ENCODE measurements around the gene DYSF. TPM values are rescaled to one million over a fixed set of nuclear protein-coding genes. Genes with fewer than 3 reads are reported as not detected.

Gene DYSF
- polyA plus RNA-seq, 1 donor from 2014 or later = 0.04 TPM

DNA sequence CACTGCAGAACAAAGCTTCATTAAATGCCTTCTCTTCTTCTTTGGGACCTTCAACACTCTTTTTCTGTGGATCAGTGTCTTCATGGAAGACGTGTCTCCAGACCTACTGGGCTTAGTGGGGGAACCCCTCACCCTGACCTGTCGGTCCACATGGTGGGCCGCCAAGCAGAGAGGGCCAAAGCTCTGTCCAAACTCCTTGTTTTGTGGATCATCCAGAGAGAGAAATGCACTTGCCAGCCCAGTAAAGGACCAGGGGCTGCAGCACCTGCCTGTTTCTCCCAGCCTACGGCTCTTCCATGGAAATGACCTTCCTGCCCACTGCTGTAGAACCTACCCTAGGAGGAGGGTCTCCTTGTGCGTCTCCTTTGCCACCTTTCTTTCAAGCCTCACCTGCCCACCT is 25.9 kb downstream of the DYSF start:
- no peak overlapping the region for H3K4me3 ChIP-seq (ENCODE audit: low read length)
- no peaks in the 10 kb centered on the region for H3K9me3 ChIP-seq (ENCODE audit: low read length)
- H3K79me2 ChIP-seq (replicated peaks; ENCODE audit: insufficient read depth, low read length) = no peaks in the 10 kb centered on the region
- no peak overlapping the region for H3K9ac ChIP-seq (ENCODE audit: low read length)
- H3F3A ChIP-seq (ENCODE audit: insufficient read depth, low read length, poor library complexity, severe bottlenecking) = no peaks in the 10 kb centered on the region
- H3K9me2 ChIP-seq (ENCODE audit: insufficient read depth, low read length) = no peaks in the 10 kb centered on the region
- H3K36me3 ChIP-seq (ENCODE audit: insufficient read depth, low read length) = no peaks in the 10 kb centered on the region
- no peak overlapping the region for H2AFZ ChIP-seq (ENCODE audit: low read depth, low read length)
- H4K20me1 ChIP-seq (ENCODE audit: insufficient read depth) = no peaks in the 10 kb centered on the region
- no peak for TF ChIP-seq EP300 (conservative IDR thresholded peaks at IDR 0.05; ENCODE audit: poor library complexity, severe bottlenecking)
- TF ChIP-seq POLR2AphosphoS5 (IDR thresholded peaks at IDR 0.05) = no peak
- no peak for TF ChIP-seq SMC3 (conservative IDR thresholded peaks at IDR 0.05; ENCODE audit: poor library complexity)
- TF ChIP-seq RAD21 (conservative IDR thresholded peaks at IDR 0.05) = no peak
- TF ChIP-seq TAF1 (IDR thresholded peaks at IDR 0.05; ENCODE audit: low read depth) = no peak
- TF ChIP-seq, protein P1, sequence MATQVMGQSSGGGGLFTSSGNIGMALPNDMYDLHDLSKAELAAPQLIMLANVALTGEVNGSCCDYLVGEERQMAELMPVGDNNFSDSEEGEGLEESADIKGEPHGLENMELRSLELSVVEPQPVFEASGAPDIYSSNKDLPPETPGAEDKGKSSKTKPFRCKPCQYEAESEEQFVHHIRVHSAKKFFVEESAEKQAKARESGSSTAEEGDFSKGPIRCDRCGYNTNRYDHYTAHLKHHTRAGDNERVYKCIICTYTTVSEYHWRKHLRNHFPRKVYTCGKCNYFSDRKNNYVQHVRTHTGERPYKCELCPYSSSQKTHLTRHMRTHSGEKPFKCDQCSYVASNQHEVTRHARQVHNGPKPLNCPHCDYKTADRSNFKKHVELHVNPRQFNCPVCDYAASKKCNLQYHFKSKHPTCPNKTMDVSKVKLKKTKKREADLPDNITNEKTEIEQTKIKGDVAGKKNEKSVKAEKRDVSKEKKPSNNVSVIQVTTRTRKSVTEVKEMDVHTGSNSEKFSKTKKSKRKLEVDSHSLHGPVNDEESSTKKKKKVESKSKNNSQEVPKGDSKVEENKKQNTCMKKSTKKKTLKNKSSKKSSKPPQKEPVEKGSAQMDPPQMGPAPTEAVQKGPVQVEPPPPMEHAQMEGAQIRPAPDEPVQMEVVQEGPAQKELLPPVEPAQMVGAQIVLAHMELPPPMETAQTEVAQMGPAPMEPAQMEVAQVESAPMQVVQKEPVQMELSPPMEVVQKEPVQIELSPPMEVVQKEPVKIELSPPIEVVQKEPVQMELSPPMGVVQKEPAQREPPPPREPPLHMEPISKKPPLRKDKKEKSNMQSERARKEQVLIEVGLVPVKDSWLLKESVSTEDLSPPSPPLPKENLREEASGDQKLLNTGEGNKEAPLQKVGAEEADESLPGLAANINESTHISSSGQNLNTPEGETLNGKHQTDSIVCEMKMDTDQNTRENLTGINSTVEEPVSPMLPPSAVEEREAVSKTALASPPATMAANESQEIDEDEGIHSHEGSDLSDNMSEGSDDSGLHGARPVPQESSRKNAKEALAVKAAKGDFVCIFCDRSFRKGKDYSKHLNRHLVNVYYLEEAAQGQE (IDR thresholded peaks at IDR 0.05; ENCODE audit: borderline replicate concordance) = no peak
- TF ChIP-seq, protein P2, sequence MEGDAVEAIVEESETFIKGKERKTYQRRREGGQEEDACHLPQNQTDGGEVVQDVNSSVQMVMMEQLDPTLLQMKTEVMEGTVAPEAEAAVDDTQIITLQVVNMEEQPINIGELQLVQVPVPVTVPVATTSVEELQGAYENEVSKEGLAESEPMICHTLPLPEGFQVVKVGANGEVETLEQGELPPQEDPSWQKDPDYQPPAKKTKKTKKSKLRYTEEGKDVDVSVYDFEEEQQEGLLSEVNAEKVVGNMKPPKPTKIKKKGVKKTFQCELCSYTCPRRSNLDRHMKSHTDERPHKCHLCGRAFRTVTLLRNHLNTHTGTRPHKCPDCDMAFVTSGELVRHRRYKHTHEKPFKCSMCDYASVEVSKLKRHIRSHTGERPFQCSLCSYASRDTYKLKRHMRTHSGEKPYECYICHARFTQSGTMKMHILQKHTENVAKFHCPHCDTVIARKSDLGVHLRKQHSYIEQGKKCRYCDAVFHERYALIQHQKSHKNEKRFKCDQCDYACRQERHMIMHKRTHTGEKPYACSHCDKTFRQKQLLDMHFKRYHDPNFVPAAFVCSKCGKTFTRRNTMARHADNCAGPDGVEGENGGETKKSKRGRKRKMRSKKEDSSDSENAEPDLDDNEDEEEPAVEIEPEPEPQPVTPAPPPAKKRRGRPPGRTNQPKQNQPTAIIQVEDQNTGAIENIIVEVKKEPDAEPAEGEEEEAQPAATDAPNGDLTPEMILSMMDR (IDR thresholded peaks at IDR 0.05; ENCODE audit: poor library complexity, severe bottlenecking) = no peak
- no peak for TF ChIP-seq MXI1 (conservative IDR thresholded peaks at IDR 0.05; ENCODE audit: poor library complexity, severe bottlenecking)
- no peak for TF ChIP-seq EZH2 (IDR thresholded peaks at IDR 0.05; ENCODE audit: borderline replicate concordance, insufficient read depth, low read length, poor library complexity, severe bottlenecking)
- no peak overlapping the region for H3K4me2 ChIP-seq (ENCODE audit: low read length)
- H3K27ac ChIP-seq (ENCODE audit: low read length) = no peak overlapping the region
- H3K27me3 ChIP-seq (ENCODE audit: insufficient read depth, low read depth, low read length) = no peaks in the 10 kb centered on the region

DNA sequence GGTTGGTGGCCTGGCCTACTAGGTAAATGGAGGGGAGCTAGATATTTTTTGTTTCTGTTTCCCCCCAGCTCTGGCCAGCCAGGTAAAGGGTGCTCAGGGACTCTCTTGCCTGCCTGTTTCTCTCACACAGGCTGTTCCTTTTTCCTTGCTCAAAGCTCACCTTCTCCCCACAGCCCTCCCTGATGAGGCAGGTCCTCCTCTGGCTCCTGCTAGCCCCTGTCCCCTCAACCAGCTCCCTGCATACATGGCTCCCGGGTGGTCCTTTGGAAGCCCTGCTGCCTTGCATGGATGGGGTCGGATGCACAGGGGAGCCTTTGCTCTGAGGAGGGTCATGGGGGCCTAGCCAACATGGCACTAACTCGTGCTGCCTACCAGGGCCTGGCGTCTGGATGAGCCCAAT is 27.8 kb downstream of the DYSF start:
- no peak overlapping the region for H2AFZ ChIP-seq (ENCODE audit: low read depth, low read length)
- TF ChIP-seq, protein P1 (IDR thresholded peaks at IDR 0.05; ENCODE audit: borderline replicate concordance) = no peak
- TF ChIP-seq MXI1 (conservative IDR thresholded peaks at IDR 0.05; ENCODE audit: poor library complexity, severe bottlenecking) (no peak), POLR2AphosphoS5 (IDR thresholded peaks at IDR 0.05) (no peak), EZH2 (IDR thresholded peaks at IDR 0.05; ENCODE audit: borderline replicate concordance, insufficient read depth, low read length, poor library complexity, severe bottlenecking) (no peak), TAF1 (IDR thresholded peaks at IDR 0.05; ENCODE audit: low read depth) (no peak)
- TF ChIP-seq, protein P2 (IDR thresholded peaks at IDR 0.05; ENCODE audit: poor library complexity, severe bottlenecking) = no peak

More for the DNA sequence above, 27.8 kb downstream of the DYSF start:
- Histone ChIP-seq H3F3A (ENCODE audit: insufficient read depth, low read length, poor library complexity, severe bottlenecking) (no peaks in the 10 kb centered on the region), H3K9ac (ENCODE audit: low read length) (no peak overlapping the region), H3K36me3 (ENCODE audit: insufficient read depth, low read length) (no peaks in the 10 kb centered on the region), H3K4me3 (ENCODE audit: low read length) (no peak overlapping the region), H4K20me1 (ENCODE audit: insufficient read depth) (no peaks in the 10 kb centered on the region), H3K9me2 (ENCODE audit: insufficient read depth, low read length) (no peaks in the 10 kb centered on the region), H3K9me3 (ENCODE audit: low read length) (no peaks in the 10 kb centered on the region), H3K27me3 (ENCODE audit: insufficient read depth, low read depth, low read length) (no peaks in the 10 kb centered on the region), H3K79me2 (replicated peaks; ENCODE audit: insufficient read depth, low read length) (no peaks in the 10 kb centered on the region), H3K27ac (ENCODE audit: low read length) (no peak overlapping the region), H3K4me2 (ENCODE audit: low read length) (no peak overlapping the region)

Measured in neural cell (in vitro differentiated cells).